ENCODE measurements around the gene NFIA. TPM values are rescaled to one million over a fixed set of nuclear protein-coding genes. Genes with fewer than 3 reads are reported as not detected.
A peak's percentile ranks its signal among the peaks of the same experiment; 100 is the strongest.

The NFIA gene
- total and polyA plus RNA-seq, 2 of the 13 experiments (the other 11 are each of a cell fraction or from before 2014, with no cell fraction given): 14.7 to 28.5 TPM

- TF ChIP-seq THAP8 (CRISPR knock-in tag; IDR thresholded peaks at IDR 0.05; ENCODE audit: borderline replicate concordance) (no peak), RBM39 (IDR thresholded peaks at IDR 0.05; ENCODE audit: low read depth, low read length, poor library complexity, severe bottlenecking) (no peak), NRL (CRISPR knock-in tag; IDR thresholded peaks at IDR 0.05; ENCODE audit: borderline replicate concordance) (no peak), DR1 (CRISPR knock-in tag; IDR thresholded peaks at IDR 0.05) (no peak), ZNF781 (CRISPR knock-in tag; IDR thresholded peaks at IDR 0.05; ENCODE audit: borderline replicate concordance, not compliant biosample characterization) (no peak), ZNF839 (CRISPR knock-in tag; IDR thresholded peaks at IDR 0.05; ENCODE audit: borderline replicate concordance) (no peak), CSRNP1 (CRISPR knock-in tag; IDR thresholded peaks at IDR 0.05) (no peak), CENPBD1 (CRISPR knock-in tag; IDR thresholded peaks at IDR 0.05; ENCODE audit: borderline replicate concordance, low read depth) (no peak), IRF9 (CRISPR knock-in tag; IDR thresholded peaks at IDR 0.05; ENCODE audit: borderline replicate concordance) (no peak), HMG20B (CRISPR knock-in tag; conservative IDR thresholded peaks at IDR 0.05) (no peak), ZNF292 (CRISPR knock-in tag; IDR thresholded peaks at IDR 0.05; ENCODE audit: borderline replicate concordance, low read depth) (no peak), SYNCRIP (IDR thresholded peaks at IDR 0.05; ENCODE audit: insufficient read depth, low read depth, low read length) (no peak), SSRP1 (CRISPR knock-in tag; IDR thresholded peaks at IDR 0.05) (no peak), HNF4G (IDR thresholded peaks at IDR 0.05; ENCODE audit: borderline replicate concordance, low read depth, low read length) (no peak), HNF4G (CRISPR knock-in tag; IDR thresholded peaks at IDR 0.05; ENCODE audit: borderline replicate concordance, low read depth) (no peak)
- TF ChIP-seq, protein P1, sequence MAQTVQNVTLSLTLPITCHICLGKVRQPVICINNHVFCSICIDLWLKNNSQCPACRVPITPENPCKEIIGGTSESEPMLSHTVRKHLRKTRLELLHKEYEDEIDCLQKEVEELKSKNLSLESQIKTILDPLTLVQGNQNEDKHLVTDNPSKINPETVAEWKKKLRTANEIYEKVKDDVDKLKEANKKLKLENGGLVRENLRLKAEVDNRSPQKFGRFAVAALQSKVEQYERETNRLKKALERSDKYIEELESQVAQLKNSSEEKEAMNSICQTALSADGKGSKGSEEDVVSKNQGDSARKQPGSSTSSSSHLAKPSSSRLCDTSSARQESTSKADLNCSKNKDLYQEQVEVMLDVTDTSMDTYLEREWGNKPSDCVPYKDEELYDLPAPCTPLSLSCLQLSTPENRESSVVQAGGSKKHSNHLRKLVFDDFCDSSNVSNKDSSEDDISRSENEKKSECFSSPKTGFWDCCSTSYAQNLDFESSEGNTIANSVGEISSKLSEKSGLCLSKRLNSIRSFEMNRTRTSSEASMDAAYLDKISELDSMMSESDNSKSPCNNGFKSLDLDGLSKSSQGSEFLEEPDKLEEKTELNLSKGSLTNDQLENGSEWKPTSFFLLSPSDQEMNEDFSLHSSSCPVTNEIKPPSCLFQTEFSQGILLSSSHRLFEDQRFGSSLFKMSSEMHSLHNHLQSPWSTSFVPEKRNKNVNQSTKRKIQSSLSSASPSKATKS (CRISPR knock-in tag; IDR thresholded peaks at IDR 0.05): 0 out of 2 replicates have a peak, but pooled peaks have one; percentile 70
- TF ChIP-seq, protein P2, sequence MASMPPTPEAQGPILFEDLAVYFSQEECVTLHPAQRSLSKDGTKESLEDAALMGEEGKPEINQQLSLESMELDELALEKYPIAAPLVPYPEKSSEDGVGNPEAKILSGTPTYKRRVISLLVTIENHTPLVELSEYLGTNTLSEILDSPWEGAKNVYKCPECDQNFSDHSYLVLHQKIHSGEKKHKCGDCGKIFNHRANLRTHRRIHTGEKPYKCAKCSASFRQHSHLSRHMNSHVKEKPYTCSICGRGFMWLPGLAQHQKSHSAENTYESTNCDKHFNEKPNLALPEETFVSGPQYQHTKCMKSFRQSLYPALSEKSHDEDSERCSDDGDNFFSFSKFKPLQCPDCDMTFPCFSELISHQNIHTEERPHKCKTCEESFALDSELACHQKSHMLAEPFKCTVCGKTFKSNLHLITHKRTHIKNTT (CRISPR knock-in tag; IDR thresholded peaks at IDR 0.05): no peak
- TF ChIP-seq, protein P3, sequence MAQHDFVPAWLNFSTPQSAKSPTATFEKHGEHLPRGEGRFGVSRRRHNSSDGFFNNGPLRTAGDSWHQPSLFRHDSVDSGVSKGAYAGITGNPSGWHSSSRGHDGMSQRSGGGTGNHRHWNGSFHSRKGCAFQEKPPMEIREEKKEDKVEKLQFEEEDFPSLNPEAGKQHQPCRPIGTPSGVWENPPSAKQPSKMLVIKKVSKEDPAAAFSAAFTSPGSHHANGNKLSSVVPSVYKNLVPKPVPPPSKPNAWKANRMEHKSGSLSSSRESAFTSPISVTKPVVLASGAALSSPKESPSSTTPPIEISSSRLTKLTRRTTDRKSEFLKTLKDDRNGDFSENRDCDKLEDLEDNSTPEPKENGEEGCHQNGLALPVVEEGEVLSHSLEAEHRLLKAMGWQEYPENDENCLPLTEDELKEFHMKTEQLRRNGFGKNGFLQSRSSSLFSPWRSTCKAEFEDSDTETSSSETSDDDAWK (CRISPR knock-in tag; IDR thresholded peaks at IDR 0.05): no peak
Observed at GRCh38 chr1:61083013-61083806, 849 bp downstream of the NFIA start (continued).
